AG04450 (cell line): ENCODE results near the gene EXOC4. TPM values are rescaled to one million over a fixed set of nuclear protein-coding genes. Genes with fewer than 3 reads are reported as not detected.

Experiments used
- CTCF ChIA-PET: fragments of 300-600, 350-600 bp; formaldehyde crosslinking; extraction: SDS; loops from one replicate; lab custom pipeline; 2022; ENCODE audit warnings: antibody characterized with exemption, inconsistent platforms; lab: Charles Lee
- POLR2A ChIA-PET: fragments of 350-600 bp; formaldehyde crosslinking; extraction: SDS; loops from one replicate; lab custom pipeline; 2021; ENCODE audit warnings: antibody characterized with exemption, inconsistent platforms; lab: Yijun Ruan, JAX
- DNase-seq: peaks from one replicate; pipeline ENCODE4 v3.0.0-alpha.2; 2011; ENCODE audit warnings: low read depth, low spot score
- H3K27ac ChIP-seq: one replicate; pipeline ENCODE4 v1.5.1; 2012; ENCODE audit warnings: low read depth, low read length, control low read depth
- H3K27me3 ChIP-seq: one replicate; pipeline ENCODE4 v1.6.0; 2012; ENCODE audit warnings: low read length; ENCODE audit not compliant: control insufficient read depth, insufficient read depth
- H3K4me3 ChIP-seq: 2 replicates; pipeline ENCODE4 v1.5.1; 2011; ENCODE audit warnings: mild to moderate bottlenecking, low read depth, low read length, control low read depth
- H3K9me3 ChIP-seq: 2 replicates; pipeline ENCODE4 v1.5.1; 2012; ENCODE audit warnings: low read length; ENCODE audit not compliant: control insufficient read depth, insufficient read depth
- polyA plus RNA-seq: library from polyadenylated mRNA; depleted of rRNA; stranded (reverse); fragments of >200 nt; gene quantifications from 2 replicates; pipeline ENCODE4 v1.2.3, GENCODE V29; 2011
- TF ChIP-seq, protein P1 (sequence below): IDR thresholded peaks from 2 replicates; pipeline ENCODE4 v1.5.1; 2011; ENCODE audit warnings: low read depth, low read length, control low read depth, inconsistent platforms

EXOC4 gene
- polyA plus RNA-seq, 1 experiment = 73.5 TPM

DNA sequence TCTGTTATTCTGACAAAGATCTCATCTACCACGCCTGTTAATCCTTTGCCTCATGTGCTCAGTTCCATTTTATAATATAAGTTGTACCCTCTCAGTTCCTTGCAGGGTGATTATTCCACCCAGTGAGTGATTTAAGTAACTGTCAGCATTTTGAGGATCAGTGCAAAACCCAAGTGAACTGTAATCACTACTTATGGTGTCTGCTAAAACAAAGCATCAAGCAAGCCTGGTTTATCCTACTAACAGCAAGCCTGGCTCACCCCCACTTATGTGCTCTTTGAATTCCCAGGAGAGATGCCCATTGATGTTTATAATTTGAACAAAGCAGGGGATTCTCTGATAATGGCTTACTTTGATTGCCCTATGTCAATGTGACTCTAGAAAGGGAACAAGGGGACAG is 687.5 kb downstream of the EXOC4 start:
- H3K27me3 ChIP-seq = no peaks in the 10 kb centered on the region
- H3K9me3 ChIP-seq = no peaks in the 10 kb centered on the region
- CTCF ChIA-PET = no interaction called here
- POLR2A ChIA-PET = no interaction called here
- H3K27ac ChIP-seq = no peak overlapping the region
- DNase-seq = no peak
- H3K4me3 ChIP-seq = no peak overlapping the region
- TF ChIP-seq, protein P1, sequence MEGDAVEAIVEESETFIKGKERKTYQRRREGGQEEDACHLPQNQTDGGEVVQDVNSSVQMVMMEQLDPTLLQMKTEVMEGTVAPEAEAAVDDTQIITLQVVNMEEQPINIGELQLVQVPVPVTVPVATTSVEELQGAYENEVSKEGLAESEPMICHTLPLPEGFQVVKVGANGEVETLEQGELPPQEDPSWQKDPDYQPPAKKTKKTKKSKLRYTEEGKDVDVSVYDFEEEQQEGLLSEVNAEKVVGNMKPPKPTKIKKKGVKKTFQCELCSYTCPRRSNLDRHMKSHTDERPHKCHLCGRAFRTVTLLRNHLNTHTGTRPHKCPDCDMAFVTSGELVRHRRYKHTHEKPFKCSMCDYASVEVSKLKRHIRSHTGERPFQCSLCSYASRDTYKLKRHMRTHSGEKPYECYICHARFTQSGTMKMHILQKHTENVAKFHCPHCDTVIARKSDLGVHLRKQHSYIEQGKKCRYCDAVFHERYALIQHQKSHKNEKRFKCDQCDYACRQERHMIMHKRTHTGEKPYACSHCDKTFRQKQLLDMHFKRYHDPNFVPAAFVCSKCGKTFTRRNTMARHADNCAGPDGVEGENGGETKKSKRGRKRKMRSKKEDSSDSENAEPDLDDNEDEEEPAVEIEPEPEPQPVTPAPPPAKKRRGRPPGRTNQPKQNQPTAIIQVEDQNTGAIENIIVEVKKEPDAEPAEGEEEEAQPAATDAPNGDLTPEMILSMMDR = no peak

DNA sequence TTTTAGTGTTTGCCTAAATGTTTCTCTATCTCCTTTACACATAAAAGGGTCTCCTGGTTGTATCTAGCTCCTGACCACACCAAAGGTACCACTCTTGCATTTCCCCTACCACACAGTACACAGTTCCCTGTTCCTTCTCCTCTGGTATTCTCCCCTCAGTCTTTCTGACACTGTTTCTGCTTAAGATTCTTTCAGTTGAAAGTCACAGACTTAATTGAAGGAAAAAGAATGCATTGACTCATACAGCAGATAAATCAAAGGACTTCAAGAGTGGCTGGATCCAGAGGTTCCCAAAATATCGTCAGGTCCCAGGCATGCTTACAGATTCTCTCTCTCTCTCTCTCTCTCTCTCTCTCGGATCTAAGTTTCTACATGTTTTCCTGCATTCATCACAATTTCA is 688.6 kb downstream of the EXOC4 start:
- CTCF ChIA-PET = no interaction called here
- POLR2A ChIA-PET = no interaction called here
- DNase-seq = peak; percentile 15

DNA sequence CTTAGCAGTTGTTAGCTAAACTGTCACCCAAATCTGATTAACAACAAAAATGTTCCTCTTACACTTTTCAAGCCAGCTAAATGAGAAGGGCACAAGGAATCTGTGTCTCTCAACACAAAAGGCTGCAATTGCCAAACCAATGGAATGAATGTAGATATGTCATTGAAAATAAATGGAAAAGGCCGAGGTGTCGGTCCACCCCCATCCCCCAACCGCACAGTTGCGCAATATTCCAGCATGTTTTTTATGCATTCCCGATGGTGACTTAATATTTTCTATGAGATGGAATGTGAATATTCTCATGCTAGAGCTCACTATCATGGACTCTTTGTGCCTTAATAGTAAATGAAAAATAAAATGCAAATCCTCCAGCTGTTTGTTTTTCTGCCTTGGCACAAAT is 692.6 kb downstream of the EXOC4 start:
- Histone ChIP-seq H3K4me3 (no peak overlapping the region), H3K27me3 (no peaks in the 10 kb centered on the region), H3K27ac (no peak overlapping the region), H3K9me3 (no peaks in the 10 kb centered on the region)
- TF ChIP-seq, protein P1 = no peak
- ChIA-PET POLR2A (no interaction called here), CTCF (no interaction called here)
- no peak for DNase-seq

More for the DNA sequence above, 688.6 kb downstream of the EXOC4 start:
- Histone ChIP-seq H3K27ac (no peak overlapping the region), H3K4me3 (no peak overlapping the region), H3K27me3 (no peaks in the 10 kb centered on the region), H3K9me3 (no peaks in the 10 kb centered on the region)
- TF ChIP-seq, protein P1 = no peak

DNA sequence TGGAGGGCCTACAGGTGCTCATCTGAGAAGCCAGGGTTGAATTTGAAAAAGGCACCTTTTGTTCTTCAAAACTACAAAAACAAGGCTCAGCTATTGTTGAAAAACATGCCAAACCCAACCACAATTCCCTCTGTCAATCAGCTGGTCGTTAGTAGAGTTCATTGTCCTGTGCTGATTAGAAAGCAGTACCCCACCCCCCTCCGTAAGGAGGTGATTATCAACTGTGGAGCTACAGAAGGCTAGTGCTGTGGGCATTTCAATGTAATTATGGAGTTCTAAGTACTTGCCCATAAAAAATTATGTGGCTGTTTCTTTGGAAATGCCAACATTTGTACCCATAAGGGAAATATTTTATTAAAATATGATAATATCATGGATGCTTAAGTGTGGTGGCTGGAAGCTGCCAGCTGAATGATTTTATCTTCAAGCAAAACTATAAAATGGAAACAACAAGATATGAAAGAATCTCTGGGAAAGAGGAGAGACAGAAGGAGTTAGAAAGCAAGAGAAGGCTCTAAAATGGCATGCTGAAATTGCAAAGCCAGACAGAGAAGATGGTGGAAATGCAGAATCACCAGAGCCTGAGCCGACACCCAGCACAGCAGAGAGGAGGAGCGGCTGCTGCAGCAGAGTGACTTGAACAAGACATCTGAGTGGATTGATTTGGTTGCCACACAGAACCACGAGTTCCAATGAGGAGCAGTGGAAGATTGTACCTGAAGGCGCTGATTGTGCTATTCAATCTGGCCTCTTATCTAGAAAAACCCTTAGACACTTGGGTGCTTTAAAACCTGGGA is 694.8 kb downstream of the EXOC4 start:
- no peak overlapping the region for H3K27ac ChIP-seq
- ChIA-PET POLR2A (interaction anchor here (0.6 kb wide), 1 partner anchor 483 kb away, joined by 8 read pairs; no protein-coding TSS in a partner anchor), CTCF (no interaction called here)
- DNase-seq = no peak
- no peaks in the 10 kb centered on the region for H3K9me3 ChIP-seq
- no peaks in the 10 kb centered on the region for H3K27me3 ChIP-seq
- H3K4me3 ChIP-seq = no peak overlapping the region
- TF ChIP-seq, protein P1 = no peak

DNA sequence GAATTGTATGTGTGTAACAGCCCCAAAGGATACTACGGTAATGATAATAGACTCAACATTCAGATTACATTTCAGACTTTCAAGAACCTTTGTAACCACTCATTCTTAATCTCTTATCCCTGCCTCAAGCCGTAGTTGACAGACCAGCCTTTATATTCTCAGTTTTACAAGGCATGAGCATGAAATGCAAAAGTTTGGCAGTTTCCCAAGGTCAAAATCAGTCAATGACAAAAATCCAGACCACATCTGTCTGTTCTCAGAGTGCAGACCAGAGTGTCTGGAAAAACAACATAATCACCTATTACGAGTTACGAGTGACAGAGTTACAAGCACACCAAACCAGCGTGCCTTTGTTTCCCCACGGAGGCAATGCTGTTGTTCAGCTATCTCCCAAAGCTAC is 695.7 kb downstream of the EXOC4 start:
- ChIA-PET CTCF (no interaction called here), POLR2A (no interaction called here)
- H3K27ac ChIP-seq = no peak overlapping the region
- TF ChIP-seq, protein P1 = no peak
- no peak for DNase-seq
- no peaks in the 10 kb centered on the region for H3K9me3 ChIP-seq
- H3K27me3 ChIP-seq = no peaks in the 10 kb centered on the region
- no peak overlapping the region for H3K4me3 ChIP-seq
